Measurements from ENCODE around the gene CHST8.
"Not testable (repeated sequence)": the region's sequence is repeated elsewhere in the genome, so short reads cannot be mapped to it uniquely, and the experiment has no call there.

The CHST8 gene

GRCh38 chr19:33691736-33692135 is 70.0 kb downstream of the CHST8 start:
- no peak for DNase-seq
- H3K4me3 ChIP-seq (ENCODE audit: low read depth in 1 of 2, low read length in 2 of 2), result no peak overlapping the region

GRCh38 chr19:33693678-33694077 is 71.9 kb downstream of the CHST8 start:
- Histone ChIP-seq H3K4me2 (ENCODE audit: insufficient read depth, low read length) (no peak overlapping the region), H3K27me3 (ENCODE audit: insufficient read depth, low read length, poor library complexity) (no peaks in the 10 kb centered on the region), H3K9me3 (ENCODE audit: insufficient read depth, low read length, severe bottlenecking) (no peaks in the 10 kb centered on the region), H3K36me3 (ENCODE audit: insufficient read depth, low read length) (no peaks in the 10 kb centered on the region), H4K20me1 (ENCODE audit: insufficient read depth, low read length) (no peaks in the 10 kb centered on the region), H3K27ac (ENCODE audit: low read length) (no peak overlapping the region), H3K79me2 (ENCODE audit: insufficient read depth, low read length) (no peaks in the 10 kb centered on the region), H3K4me3 (ENCODE audit: low read depth in 1 of 2, low read length in 2 of 2) (no peak overlapping the region), H3K4me1 (ENCODE audit: insufficient read depth, low read length) (no peaks in the 10 kb centered on the region), H2AFZ (ENCODE audit: low read depth, low read length) (no peak overlapping the region), H3K9ac (ENCODE audit: low read depth, low read length) (no peak overlapping the region)
- ATAC-seq (ENCODE audit: insufficient read depth, low read depth) (no peak), DNase-seq (no peak)
- no peak for TF ChIP-seq CTCF (IDR thresholded peaks at IDR 0.05; ENCODE audit: borderline replicate concordance, extremely low read depth, low read length, poor library complexity, severe bottlenecking)

More at GRCh38 chr19:33691736-33692135, 70.0 kb downstream of the CHST8 start:
- no peak for TF ChIP-seq CTCF (IDR thresholded peaks at IDR 0.05; ENCODE audit: borderline replicate concordance, extremely low read depth, low read length, poor library complexity, severe bottlenecking)
- no peak for TF ChIP-seq EZH2 (IDR thresholded peaks at IDR 0.05; ENCODE audit: borderline replicate concordance, low read depth, low read length, severe bottlenecking)
- no peaks in the 10 kb centered on the region for H3K27me3 ChIP-seq (ENCODE audit: insufficient read depth, low read length, poor library complexity)
- no peak overlapping the region for H2AFZ ChIP-seq (ENCODE audit: low read depth, low read length)
- no peaks in the 10 kb centered on the region for H3K79me2 ChIP-seq (ENCODE audit: insufficient read depth, low read length)
- H3K36me3 ChIP-seq (ENCODE audit: insufficient read depth, low read length), result no peaks in the 10 kb centered on the region
- H3K4me2 ChIP-seq (ENCODE audit: insufficient read depth, low read length), result no peak overlapping the region
- H3K9me3 ChIP-seq (ENCODE audit: insufficient read depth, low read length, severe bottlenecking), result no peaks in the 10 kb centered on the region
- no peaks in the 10 kb centered on the region for H3K4me1 ChIP-seq (ENCODE audit: insufficient read depth, low read length)
- H3K27ac ChIP-seq (ENCODE audit: low read length), result no peak overlapping the region
- H4K20me1 ChIP-seq (ENCODE audit: insufficient read depth, low read length), result no peaks in the 10 kb centered on the region
- H3K9ac ChIP-seq (ENCODE audit: low read depth, low read length), result no peak overlapping the region
- ATAC-seq (ENCODE audit: insufficient read depth, low read depth), result no peak

- DNase-seq; H3K9me3 ChIP-seq (ENCODE audit: insufficient read depth, low read length, severe bottlenecking); H3K4me1 ChIP-seq (ENCODE audit: insufficient read depth, low read length); H3K9ac ChIP-seq (ENCODE audit: low read depth, low read length); H4K20me1 ChIP-seq (ENCODE audit: insufficient read depth, low read length); ATAC-seq (ENCODE audit: insufficient read depth, low read depth); H3K4me2 ChIP-seq (ENCODE audit: insufficient read depth, low read length); H3K27me3 ChIP-seq (ENCODE audit: insufficient read depth, low read length, poor library complexity); H3K4me3 ChIP-seq (ENCODE audit: low read depth in 1 of 2, low read length in 2 of 2); H3K79me2 ChIP-seq (ENCODE audit: insufficient read depth, low read length); H2AFZ ChIP-seq (ENCODE audit: low read depth, low read length); H3K36me3 ChIP-seq (ENCODE audit: insufficient read depth, low read length); H3K27ac ChIP-seq (ENCODE audit: low read length): not testable (repeated sequence)
Measured at GRCh38 chr19:33695547-33695946, 73.8 kb downstream of the CHST8 start.

- no peaks in the 10 kb centered on the region for H3K27me3 ChIP-seq (ENCODE audit: insufficient read depth, low read length, poor library complexity)
- DNase-seq, result no peak
- H3K4me1 ChIP-seq (ENCODE audit: insufficient read depth, low read length), result no peaks in the 10 kb centered on the region
- no peaks in the 10 kb centered on the region for H3K36me3 ChIP-seq (ENCODE audit: insufficient read depth, low read length)
- no peak for ATAC-seq (ENCODE audit: insufficient read depth, low read depth)
- no peak overlapping the region for H2AFZ ChIP-seq (ENCODE audit: low read depth, low read length)
- no peaks in the 10 kb centered on the region for H4K20me1 ChIP-seq (ENCODE audit: insufficient read depth, low read length)
- H3K9me3 ChIP-seq (ENCODE audit: insufficient read depth, low read length, severe bottlenecking), result no peaks in the 10 kb centered on the region
- H3K4me2 ChIP-seq (ENCODE audit: insufficient read depth, low read length), result no peak overlapping the region
- no peak for TF ChIP-seq CTCF (IDR thresholded peaks at IDR 0.05; ENCODE audit: borderline replicate concordance, extremely low read depth, low read length, poor library complexity, severe bottlenecking)
- no peak overlapping the region for H3K9ac ChIP-seq (ENCODE audit: low read depth, low read length)
- H3K4me3 ChIP-seq (ENCODE audit: low read depth in 1 of 2, low read length in 2 of 2), result no peak overlapping the region
- H3K79me2 ChIP-seq (ENCODE audit: insufficient read depth, low read length), result no peaks in the 10 kb centered on the region
- no peak overlapping the region for H3K27ac ChIP-seq (ENCODE audit: low read length)
Measured at GRCh38 chr19:33697766-33698165, 76.0 kb downstream of the CHST8 start.
